Stimulated activated CD4-positive, alpha-beta T cell treated with anti-CD3 and anti-CD28 coated beads, Interleukin-2, amount 100 ng/mL, for 24 hours (primary cell): ENCODE measurements around the gene DDX1.

Source experiments
- DNase-seq, 2 donors: peaks; one replicate each; pipeline ENCODE4 v3.0.0-alpha.2; 2020

The DDX1 gene

DNA sequence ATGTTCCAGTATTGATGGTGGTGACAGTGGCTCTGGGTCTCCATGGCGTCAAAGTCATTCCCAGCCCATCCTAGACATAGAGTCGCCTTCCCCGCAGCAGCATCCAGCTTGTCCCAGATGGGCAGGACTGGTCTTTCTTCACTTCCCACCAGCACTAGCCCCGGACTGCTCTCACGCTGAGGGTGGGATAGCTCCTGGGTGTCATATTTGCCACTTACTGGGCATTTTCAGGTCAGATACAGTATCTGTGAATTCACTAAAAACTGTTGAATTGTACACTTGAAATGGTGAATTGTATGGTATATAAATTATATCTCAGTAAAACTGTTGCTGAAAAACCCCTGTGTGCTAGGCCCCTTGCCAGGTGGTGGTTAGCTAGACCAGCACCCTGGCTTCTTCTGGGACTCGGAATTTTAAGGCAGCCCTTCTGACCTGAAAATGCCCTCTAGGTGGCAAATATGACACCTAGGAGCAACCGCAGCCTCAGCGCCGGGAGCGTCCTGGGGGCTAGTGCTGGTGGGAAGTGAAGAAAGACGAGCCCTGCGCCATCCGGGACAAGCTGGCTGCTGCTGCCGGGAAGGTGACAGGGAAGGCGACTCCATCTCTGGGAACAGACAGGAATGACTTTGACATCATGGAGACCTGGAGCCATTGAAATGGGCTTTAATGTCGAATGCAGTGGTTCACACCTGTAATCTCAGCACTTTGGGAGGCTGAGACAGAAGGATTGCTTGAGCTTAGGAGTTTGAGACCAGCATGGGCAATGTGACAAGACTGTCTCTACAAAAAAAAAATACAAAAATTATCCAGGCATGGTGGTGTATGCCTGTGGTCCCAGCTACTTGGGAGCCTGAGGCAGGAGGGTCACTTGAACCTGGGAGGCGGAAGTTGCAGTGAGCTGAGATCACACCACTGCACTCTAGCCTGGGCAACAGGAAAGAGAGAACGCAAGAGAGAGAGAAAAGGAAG is 56.2 kb downstream of the DDX1 start:
- DNase-seq, result no peak

DNA sequence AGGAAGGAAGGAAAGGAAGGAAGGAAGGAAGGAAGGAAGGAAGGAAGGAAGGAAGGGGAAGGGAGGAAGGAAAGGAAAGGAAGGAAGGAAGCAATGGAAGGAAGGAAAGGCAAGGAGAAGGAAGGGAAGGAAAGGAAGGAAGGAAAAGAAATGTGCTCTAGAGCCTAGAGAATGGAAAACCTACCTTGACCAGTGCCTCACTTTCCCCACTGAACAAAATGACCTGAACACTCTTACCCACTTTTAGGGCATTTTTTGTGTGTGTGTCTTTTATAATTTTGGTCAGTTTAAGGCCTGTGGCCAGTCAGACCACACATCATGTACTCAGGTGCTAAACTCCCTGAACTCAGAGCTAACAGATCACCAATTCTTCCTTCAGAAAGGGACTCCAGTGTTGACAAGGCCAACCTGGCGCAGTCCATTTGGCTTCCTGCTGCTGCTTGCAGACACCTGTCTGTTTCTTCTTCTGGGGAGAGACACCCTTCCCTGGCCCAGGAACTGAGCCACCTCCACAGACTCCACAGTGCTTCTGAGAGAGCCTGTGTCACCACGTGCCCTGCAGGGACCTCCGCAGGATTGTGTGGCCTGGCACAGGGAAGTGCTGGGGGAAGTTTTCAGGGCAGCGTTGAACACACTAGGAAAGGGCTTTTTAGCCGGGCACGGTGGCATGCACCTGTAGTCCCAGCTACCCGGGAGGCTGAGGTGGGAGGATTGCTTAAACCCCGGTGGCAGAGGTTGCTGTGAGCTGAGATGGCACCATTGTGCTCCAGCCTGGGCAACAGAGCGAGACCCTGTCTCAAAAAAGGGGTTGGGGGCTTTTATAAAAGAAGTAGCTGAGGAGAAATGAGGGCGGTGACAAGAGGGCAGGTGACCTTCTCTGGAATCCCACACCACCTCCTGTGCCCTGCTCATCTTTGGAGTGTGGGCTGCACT is 57.2 kb downstream of the DDX1 start:
- no peak for DNase-seq

DNA sequence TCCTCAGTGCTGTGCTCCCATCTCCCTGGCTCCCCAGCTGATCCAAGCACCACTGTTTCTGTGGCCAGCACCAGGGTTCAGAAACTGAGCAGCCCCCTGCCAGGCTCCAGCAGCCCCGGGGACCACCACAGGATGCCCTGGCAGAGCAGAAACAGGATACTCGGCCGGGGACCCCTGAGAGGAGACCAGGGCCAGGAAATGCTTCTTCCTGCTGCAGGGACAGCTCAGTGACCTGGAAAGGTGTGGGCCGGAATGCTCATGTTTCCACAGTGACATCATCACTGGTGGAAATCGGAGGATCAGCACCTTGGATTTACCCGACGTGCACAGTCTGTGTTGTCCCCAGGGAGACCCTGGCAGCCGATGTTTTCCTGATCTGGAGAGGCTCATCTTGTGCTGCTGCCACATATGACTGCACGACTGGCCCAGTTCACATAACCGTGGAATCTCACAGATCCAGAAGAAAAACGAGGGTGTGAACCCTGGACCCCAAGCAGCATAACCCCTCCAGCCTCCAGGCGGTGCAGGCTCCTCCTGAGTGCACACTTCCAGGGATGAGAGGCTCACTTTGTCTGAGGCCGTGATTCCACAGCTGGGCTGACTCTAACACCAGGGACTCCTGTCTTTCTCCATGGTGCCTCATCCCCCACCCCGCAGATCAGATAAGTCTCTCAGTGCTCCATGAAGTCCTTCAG is 58.0 kb downstream of the DDX1 start:
- no peak for DNase-seq

DNA sequence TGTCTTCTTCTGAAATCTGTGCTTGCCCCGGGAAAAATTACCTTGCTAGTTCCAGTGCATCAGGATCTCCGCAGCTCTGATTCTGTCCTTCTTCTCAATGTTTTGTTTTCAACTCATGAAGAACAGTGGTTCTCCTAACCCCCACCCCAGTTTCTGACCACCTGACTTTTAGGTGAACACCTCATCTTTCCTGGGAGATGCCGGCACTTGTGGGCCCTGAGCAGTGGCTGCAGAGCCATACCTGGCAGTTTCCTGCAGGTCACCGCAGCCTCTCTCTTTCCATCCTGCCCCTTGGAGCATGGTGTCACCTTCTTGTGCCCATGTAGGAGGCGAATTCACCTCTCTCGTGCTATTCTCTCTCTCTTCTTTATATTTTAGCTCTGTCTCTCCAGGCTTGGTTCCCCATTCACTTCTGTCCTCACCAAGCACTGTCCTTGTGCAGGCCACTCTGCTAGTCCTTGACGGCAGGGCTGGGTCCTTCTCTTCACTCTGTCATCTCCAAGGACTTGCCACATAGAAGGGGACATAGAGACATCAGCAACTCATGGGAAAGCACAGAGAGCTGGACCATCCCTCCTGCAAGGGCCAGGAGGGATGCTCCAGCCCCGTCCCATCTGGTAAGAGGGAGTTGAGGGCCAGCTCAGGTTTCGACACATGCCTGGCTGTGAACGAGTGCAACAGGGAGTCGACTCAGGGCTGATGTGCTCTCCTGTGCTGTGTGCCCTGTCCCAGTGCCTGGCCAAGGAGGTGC is 59.1 kb downstream of the DDX1 start:
- DNase-seq, result no peak

DNA sequence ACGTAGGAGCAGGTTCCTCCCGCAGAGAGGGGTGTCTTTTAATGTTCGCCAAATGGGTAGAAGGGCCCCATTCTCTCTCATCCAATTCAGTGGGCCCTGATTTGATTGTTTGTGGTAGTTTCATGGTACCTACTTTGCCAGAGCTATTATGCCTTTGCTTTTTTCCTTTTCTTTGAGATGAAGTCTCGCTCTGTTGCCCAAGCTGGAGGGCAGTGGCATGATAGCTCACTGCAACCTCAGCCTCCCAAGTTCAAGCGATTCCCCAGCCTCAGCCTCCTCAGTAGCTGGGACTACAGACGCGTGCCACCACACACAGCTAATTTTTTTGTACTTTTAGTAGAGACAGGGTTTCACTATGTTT is 59.7 kb downstream of the DDX1 start:
- DNase-seq, result no peak

DNA sequence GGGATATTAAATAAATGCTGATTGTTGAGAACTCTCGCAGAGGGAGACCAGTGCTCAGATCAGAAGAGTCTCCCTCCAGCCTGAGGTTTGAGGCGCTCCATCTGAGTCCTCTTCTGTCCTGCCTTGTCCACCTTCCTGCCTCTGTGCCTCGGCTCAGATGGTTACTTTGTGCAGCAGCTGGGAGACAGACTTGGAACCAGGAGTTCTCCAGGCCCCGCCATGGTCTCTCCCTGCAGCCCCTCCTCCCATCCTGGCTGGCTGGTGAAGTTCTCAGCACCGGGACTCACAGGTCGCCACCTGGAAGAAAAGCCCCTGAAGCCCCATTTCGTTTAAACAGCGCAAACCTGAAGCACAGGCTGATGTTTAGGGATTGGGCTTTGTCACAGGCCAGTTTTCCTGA is 60.6 kb downstream of the DDX1 start:
- no peak for DNase-seq

DNA sequence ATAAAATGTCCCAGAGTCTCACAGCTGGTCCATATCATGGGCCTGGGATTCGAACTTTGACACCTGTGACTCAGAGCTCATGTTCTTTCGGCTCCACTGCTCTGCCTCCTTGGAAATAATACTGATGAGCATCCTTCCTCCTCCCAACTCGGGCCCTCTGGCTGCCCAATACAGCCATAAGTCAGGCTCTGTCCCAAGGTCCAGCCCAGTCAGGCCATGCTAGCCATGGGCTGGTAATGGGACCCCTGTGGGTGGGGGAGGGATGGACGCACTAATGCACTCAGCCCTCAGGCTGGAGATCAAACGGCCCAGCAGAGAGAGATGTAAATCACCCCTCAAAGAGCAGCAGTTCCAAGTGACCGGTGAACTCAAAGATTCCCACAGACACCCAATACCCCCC is 61.1 kb downstream of the DDX1 start:
- no peak for DNase-seq

DNA sequence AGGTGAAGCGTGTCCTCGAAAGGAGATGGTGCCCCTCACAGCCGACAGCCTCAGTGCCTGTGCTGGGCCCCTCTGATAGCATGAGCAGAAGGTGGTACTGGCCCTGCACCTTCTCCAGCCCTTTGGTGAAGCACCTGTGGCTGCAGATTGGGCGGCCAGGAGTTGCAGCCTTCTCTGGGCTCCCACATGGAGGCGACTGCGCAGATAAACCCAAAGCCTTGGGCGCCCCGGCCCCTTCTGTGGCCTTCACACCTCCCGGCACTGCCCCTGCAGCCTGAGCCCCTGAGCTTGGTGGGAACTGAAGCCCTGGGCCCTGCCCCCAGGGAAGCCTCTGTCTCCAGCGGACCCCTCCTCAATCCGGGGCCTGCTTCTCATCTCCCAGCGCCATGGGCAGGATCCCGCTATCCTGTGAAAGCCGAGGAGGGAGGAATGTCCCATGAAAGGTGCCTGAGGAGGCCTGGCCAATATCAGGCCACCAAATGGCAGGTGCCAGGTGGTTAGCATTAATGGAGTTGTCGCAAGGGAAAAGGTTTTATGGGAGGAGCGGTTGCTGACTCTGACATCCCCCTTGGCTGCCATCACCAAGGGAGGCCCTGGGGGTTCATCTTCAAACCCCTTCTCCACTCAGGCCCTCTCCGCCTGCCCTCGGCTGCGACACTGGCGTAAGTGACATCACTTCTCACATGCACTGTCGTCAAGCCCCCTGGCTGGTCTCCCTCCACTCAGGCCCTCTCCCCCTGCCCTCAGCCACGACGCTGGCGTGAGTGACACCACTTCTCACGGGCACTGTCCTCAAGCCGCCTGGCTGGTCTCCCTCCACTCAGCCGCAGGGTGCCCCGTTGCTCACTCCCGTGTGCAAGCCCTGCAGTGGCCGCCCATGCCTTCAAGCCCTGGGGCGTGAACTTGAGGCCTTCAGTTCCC is 62.4 kb downstream of the DDX1 start:
- no peak for DNase-seq

DNA sequence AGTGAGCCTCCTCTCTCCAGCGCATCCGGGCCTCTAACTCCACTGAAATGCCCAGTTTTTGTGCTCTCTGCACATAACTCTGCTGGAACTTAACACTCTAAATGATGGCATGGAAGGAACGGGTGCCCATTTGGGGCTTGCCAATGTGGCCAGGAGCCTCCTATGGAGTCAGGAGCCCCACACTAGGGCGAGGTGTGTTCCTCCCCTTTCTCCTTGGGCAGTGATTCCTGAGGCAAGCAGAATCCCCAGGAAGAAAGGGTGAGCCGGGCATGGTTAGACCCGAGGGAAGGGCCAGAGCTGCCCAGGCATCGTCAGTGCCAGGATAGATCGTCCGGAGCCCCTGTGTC is 63.0 kb downstream of the DDX1 start:
- no peak for DNase-seq

DNA sequence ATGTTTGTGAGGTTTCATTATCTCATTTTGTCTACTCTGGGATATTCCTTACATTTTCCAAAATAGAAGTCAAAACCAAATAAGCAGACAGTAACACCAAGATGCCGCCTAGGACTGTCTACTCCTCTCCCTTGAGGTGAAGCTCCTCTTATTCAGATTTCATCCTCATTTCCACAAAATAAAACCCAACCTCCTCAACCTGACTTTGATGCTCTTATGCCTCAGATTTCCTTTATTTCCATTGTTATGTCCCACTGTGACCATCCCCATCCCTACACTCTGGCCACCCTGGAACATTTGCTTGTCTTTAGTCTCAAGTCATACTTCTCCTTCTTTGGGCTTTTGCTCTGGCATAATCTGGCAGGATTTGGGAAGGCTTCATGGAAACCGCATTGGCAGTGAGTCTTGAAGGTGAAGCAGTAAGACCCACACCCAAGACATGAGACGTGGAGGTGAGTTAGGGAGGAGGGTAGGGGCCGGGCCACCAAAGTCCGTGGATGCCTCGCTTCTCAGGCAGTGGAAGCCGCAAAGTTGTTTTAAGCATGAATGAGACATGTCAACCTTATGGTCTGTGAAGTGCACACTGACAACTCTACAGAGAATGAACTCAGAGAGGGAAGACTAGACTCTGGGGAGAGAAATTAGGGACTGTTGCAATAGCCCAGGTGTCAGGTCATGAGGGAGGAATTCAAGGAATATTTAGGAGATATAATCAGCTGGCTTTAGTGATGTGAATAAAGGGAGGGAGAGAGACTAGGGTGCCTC is 63.6 kb downstream of the DDX1 start:
- no peak for DNase-seq

DNA sequence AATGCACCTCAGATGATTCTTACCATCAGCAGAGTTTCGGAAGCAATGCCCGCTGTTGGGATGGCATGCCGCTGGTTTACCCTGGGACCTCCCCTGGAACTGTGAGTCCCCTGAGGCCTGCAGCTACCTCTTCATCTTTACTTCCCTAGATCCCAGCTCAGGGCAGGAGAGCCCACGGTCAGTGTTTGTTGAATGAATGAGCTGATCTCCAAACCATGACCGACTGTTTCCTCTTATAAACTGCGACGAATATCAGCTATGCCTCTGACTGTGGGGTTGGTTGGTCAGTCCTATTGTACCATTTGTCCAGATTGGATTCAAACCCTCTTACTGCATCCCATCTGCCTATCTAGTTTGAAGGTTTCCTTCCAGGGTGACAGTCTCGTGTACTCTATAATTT is 64.4 kb downstream of the DDX1 start:
- no peak for DNase-seq

DNA sequence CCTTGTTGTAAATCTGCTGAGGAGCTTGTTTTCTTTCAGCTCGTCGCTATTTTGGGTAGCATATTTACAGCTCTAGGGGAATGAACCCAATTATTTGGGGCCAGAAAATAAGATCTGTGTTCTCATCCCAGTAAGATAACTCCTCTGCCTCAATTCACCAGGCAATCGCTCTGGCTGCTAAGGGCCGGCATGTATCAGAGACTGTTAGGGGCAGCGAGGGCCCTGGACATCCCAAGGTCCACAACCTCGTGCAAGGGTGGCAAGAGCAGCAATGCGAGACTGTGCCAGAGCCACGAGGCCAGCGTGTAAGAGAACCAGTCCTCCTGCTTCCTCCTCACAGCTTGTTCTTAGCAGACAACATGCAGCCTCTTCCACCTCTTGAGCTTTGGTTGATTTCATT is 66.1 kb downstream of the DDX1 start:
- no peak for DNase-seq

DNA sequence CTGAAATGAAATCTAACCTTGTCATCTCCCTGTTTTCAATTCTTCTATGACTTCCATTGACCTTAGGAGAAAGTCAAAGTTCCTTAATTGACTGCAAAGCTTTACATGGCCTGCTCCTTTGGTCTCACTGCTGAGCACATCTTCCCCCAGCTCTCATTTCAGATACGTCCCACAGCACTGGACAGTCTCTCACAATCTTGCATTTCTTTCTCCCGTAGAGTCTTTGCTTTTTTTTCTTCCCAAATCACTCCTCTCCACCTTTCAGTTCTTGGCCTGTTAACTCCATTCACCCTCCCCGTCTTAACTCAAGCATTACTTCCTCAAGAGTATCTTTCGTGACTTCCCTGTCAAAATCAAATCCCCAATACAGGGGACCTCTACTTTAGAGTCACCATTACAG is 67.2 kb downstream of the DDX1 start:
- DNase-seq, result no peak

DNA sequence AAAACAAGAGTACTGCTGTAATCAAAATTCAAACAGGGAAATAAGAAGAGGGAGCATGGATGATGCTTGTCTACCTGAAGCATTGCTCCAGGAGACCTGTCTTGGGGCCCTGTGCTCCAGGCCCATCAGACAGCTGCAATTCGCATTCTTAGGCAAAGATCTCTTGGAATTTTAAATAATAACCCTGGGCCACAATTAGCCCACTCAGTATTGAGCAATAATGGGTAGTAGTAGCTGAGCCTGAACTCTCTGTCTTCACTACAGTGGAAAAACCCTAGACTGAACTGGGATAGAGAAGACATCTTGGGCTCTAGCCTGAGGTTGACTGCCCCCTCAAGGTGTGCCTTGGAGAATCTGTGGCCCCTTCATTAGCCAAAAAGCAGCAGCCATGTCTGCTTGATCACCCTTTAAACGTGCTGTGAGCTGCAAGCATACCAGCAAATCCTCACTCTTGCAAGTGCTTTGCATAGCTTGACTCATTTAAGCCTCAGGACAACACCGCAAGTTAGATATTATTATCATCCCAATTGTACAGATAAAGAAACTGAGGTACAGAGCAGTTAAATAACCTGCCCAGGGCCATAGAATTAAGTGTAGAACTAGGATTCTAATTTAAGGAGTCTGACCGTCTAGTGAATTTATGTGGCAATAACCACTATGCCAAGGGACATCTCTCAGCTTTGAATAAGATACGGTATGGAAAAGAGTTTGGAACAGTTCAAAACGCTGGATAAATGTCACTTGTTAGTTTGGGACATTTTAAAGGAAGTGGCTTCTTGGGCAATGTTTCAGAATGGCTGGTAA is 69.0 kb downstream of the DDX1 start:
- no peak for DNase-seq

DNA sequence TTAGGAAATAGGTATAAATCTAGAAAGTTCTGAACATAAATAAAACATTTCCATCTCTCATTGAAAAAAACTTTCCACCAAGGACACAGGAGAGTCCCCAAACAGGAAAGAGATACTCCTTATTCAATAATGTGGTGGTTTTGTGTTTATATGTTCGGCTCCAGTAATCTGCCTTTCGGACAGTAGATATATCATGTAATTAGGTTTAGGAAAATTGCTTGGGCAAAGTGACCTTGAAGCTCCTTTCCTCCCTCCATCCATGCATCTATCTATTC is 69.6 kb downstream of the DDX1 start:
- no peak for DNase-seq

DNA sequence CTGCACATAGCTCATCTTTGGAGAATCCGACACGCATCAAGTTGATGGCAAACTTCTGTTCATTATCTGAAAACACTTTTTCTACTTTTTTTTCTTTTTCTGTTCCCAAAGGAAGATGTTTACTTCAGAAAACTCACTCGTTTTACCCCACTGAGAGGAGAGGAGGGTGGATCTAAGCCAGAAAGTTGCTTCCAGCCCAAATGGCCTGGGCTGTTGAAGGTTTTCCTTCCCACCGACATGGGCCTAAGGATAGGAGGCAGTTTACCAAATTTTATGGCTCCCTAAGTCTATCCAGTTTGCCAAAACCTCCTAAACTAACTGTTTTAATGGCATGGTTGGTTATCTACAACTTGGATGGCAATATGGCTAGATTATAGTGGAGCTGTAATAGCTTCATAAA is 70.4 kb downstream of the DDX1 start:
- DNase-seq, result no peak

DNA sequence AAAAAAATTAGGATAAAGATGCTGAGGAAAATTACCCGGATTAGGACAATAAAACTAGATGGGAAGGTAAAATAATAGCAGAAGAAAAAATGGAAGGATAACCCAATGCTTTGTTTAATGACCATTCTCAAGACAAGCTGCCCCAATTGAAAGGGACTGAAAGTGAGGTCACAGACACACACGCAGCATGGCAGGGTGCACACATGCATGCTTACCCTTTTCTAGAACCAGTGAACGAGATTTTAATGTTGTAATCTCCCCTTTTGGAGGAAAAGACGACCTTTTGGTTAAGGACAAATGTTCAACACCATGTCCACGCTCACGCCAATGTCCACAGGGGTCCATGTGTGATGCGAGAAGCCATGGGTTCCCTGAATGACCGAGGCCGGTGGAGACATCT is 70.9 kb downstream of the DDX1 start:
- no peak for DNase-seq

DNA sequence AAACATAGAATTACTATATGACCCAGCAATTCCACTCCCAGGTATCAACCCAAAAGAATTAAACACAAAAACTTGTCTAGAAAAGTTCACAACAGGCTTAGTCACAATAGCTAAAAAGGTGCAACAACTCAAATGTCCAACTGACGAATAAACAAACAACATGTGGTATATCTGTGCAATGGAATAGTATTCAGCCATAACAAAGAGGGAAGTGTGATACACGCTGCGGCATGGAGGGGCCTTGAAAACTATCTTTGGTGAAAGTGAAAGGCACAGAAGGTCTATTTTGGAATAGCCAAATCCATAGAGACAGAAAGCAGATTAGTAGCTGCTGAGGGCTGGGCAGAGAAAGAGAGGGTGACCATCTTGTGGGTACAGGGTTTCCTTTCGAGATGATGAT is 72.1 kb downstream of the DDX1 start:
- DNase-seq, result no peak

DNA sequence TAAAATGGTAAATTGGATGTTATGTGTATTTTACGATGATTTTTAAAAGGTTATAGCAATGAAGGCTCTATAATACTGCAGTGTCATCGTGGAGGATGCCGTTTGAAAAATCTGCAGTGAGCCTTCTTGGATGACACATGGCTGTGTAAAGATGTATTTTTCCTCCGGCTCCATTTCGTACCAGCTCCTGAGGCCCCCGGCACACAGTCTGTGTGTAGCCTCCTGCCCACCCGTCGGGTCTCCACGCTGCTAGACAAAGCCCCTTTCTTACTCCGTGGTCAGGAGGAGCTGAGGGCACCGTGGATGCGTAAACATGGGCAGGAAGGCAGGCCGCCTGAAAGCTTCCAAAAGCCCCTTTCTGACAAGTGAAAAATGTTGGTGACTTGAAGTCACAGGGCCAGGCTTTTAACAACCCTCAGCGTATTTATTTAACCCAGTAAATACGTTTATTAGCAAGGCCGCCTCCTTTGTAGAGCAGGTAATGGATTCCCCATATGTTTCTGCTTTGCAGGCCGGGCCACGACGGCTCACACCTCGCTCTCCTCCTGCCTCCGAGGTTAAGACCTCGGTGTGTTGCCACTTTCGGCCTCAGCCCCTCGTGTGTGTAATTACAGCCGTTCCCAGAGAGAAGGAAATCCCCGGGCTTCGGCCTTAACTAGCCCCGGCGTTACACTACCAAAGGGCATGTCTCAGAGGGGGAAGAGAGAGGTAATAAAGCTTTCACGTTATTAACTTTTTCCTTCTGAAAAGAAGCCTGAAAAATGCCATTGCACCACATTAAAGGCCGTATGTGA is 72.8 kb downstream of the DDX1 start:
- DNase-seq, result no peak
